ENCODE results near the gene ARHGAP24. TPM values are rescaled to one million over a fixed set of nuclear protein-coding genes. Genes with fewer than 3 reads are reported as not detected.

The ARHGAP24 gene
- total RNA-seq, 2 donors from 2014 or later: 66.8 to 85.6 TPM

DNA sequence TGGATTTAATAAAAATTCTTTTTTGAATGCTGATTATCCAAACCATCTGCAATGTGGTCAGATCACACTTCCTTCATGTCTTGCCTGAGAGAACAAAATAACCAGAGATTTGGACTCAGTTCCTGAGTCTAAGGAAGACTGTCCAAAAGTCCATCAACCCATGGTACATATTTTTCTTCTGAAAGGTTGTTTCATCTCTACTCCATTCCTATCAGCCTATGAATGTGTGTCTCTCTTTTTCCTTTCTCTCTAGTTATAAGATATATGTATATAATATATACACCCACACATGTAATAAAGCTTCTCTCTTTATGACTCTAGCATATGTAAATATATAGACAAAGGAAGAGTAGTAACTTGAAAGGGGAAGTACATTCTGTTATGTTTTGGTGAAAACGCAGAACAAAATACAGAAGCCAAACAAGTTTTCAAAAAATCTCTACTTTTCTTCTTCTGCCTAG, 226.9 kb downstream of the ARHGAP24 start:
- WGBS, 2 experiments (ENCODE audit: insufficient coverage in 1 of 2, insufficient read length in 1 of 2): 86% methylated on average over 1 of the region's 1 CpG; no CpG with 5 or more reads in 1 of the 2 experiments
- Mint-ChIP-seq H3K4me1 (no peaks in the 10 kb centered on the region), H3K27me3 (ENCODE audit: insufficient read depth) (no peaks in the 10 kb centered on the region), H3K4me3 (no peak overlapping the region), H3K27ac (no peak overlapping the region), H3K9me3 (no peaks in the 10 kb centered on the region), H3K36me3 (ENCODE audit: low read depth) (no peaks in the 10 kb centered on the region)
- Histone ChIP-seq H3K4me1 (ENCODE audit: control insufficient read depth, insufficient read depth, low read length) (no peaks in the 10 kb centered on the region), H3K27ac (ENCODE audit: low read depth, low read length) (no peak overlapping the region), H3K4me3 (ENCODE audit: low read length) (no peak overlapping the region), H3K36me3 (ENCODE audit: control insufficient read depth, insufficient read depth, low read length) (no peaks in the 10 kb centered on the region), H3K9ac (ENCODE audit: extremely low read depth, low read length, poor library complexity, severe bottlenecking) (no peak overlapping the region), H3K27me3 (ENCODE audit: control insufficient read depth, insufficient read depth, low read length, poor library complexity, severe bottlenecking) (no peaks in the 10 kb centered on the region), H3K9me3 (ENCODE audit: control insufficient read depth, low read length) (no peaks in the 10 kb centered on the region)
- TF ChIP-seq, protein P1, sequence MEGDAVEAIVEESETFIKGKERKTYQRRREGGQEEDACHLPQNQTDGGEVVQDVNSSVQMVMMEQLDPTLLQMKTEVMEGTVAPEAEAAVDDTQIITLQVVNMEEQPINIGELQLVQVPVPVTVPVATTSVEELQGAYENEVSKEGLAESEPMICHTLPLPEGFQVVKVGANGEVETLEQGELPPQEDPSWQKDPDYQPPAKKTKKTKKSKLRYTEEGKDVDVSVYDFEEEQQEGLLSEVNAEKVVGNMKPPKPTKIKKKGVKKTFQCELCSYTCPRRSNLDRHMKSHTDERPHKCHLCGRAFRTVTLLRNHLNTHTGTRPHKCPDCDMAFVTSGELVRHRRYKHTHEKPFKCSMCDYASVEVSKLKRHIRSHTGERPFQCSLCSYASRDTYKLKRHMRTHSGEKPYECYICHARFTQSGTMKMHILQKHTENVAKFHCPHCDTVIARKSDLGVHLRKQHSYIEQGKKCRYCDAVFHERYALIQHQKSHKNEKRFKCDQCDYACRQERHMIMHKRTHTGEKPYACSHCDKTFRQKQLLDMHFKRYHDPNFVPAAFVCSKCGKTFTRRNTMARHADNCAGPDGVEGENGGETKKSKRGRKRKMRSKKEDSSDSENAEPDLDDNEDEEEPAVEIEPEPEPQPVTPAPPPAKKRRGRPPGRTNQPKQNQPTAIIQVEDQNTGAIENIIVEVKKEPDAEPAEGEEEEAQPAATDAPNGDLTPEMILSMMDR (conservative IDR thresholded peaks at IDR 0.05): no peak
- no peak for DNase-seq

DNA sequence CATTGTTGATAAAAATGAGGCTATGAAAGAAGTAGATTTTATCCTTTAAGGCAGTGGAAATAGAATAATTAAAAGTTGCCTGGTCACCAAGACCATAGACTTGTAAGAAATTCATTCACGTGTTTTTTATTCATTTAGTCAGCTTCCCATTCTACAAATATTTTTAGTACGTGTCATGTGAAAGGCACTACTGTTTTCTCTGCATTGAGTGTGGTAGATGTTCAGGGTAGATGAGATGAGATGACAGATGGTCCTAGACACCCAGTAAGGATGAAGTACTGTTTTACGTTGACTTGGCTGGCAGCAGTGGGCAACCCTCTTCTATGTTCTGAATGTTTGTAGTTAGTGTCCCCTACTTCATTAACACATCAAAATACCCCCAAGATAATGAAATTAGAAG, 228.1 kb downstream of the ARHGAP24 start:
- H3K36me3 Mint-ChIP-seq (ENCODE audit: low read depth): no peaks in the 10 kb centered on the region
- Histone ChIP-seq H3K27ac (ENCODE audit: low read depth, low read length) (peak overlapping the region; percentile 3), H3K4me1 (ENCODE audit: control insufficient read depth, insufficient read depth, low read length) (no peaks in the 10 kb centered on the region), H3K9ac (ENCODE audit: extremely low read depth, low read length, poor library complexity, severe bottlenecking) (no peak overlapping the region), H3K9me3 (ENCODE audit: control insufficient read depth, low read length) (no peaks in the 10 kb centered on the region), H3K27me3 (ENCODE audit: control insufficient read depth, insufficient read depth, low read length, poor library complexity, severe bottlenecking) (no peaks in the 10 kb centered on the region), H3K4me3 (ENCODE audit: low read length) (no peak overlapping the region), H3K36me3 (ENCODE audit: control insufficient read depth, insufficient read depth, low read length) (no peaks in the 10 kb centered on the region)
- no peak overlapping the region for H3K4me3 Mint-ChIP-seq
- 91% methylated on average over 3 of the region's 3 CpGs; no CpG with 5 or more reads in 1 of the 2 experiments for WGBS, 2 experiments (ENCODE audit: insufficient coverage in 1 of 2, insufficient read length in 1 of 2)
- DNase-seq: no peak
- H3K27me3 Mint-ChIP-seq (ENCODE audit: insufficient read depth): no peaks in the 10 kb centered on the region
- H3K27ac Mint-ChIP-seq: no peak overlapping the region
- TF ChIP-seq, protein P1 (conservative IDR thresholded peaks at IDR 0.05): no peak
- H3K9me3 Mint-ChIP-seq: no peaks in the 10 kb centered on the region
- no peaks in the 10 kb centered on the region for H3K4me1 Mint-ChIP-seq

DNA sequence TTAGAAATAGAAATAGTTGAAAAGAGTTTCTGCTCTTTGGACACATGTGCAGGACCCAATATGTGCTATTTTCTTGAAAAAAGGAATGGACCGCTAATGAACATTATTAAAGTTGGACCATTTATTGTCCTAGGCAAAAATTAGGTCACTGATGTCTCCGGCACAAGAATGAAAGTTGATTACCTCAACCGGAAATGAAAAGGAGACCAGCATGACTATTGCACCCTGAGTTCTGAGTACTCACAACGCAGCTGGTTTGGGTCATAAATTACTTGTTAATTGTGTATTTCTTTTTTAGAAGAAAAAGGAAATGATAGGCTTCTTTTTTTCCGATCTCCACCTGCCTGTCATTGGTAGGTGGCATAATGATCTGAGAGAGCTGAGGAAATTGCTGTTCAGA, 232.7 kb downstream of the ARHGAP24 start:
- no peak for DNase-seq

More for the DNA sequence above, 232.7 kb downstream of the ARHGAP24 start:
- H3K9me3 Mint-ChIP-seq: no peaks in the 10 kb centered on the region
- no peaks in the 10 kb centered on the region for H3K36me3 Mint-ChIP-seq (ENCODE audit: low read depth)
- H3K27ac Mint-ChIP-seq: no peak overlapping the region
- no peak overlapping the region for H3K4me3 Mint-ChIP-seq
- no peaks in the 10 kb centered on the region for H3K4me1 Mint-ChIP-seq
- TF ChIP-seq, protein P1 (conservative IDR thresholded peaks at IDR 0.05): no peak
- no peaks in the 10 kb centered on the region for H3K9me3 ChIP-seq (ENCODE audit: control insufficient read depth, low read length)
- no peaks in the 10 kb centered on the region for H3K27me3 ChIP-seq (ENCODE audit: control insufficient read depth, insufficient read depth, low read length, poor library complexity, severe bottlenecking)
- no peak overlapping the region for H3K4me3 ChIP-seq (ENCODE audit: low read length)
- no peaks in the 10 kb centered on the region for H3K36me3 ChIP-seq (ENCODE audit: control insufficient read depth, insufficient read depth, low read length)
- 94 to 96% methylated on average over 4 to 5 of the region's 5 CpGs for WGBS, 2 experiments (ENCODE audit: insufficient coverage in 1 of 2, insufficient read length in 1 of 2)
- H3K27ac ChIP-seq (ENCODE audit: low read depth, low read length): no peak overlapping the region
- no peaks in the 10 kb centered on the region for H3K4me1 ChIP-seq (ENCODE audit: control insufficient read depth, insufficient read depth, low read length)
- no peak overlapping the region for H3K9ac ChIP-seq (ENCODE audit: extremely low read depth, low read length, poor library complexity, severe bottlenecking)
- H3K27me3 Mint-ChIP-seq (ENCODE audit: insufficient read depth): no peaks in the 10 kb centered on the region

All from endodermal cell (in vitro differentiated cells).